WTC11 (cell line): Measurements from ENCODE around the gene SYDE2.

Source experiments
- MAX ChIP-seq: sonication (generic); formaldehyde crosslinking; IDR thresholded peaks from 2 replicates; pipeline ENCODE4 v1.8.0; 2022; ENCODE audit warnings: mild to moderate bottlenecking, missing genetic modification reagents
- ZNF121 ChIP-seq: sonication (generic); formaldehyde crosslinking; IDR thresholded peaks from 2 replicates; pipeline ENCODE4 v1.8.0; 2023; ENCODE audit warnings: missing genetic modification reagents

- TF ChIP-seq MAX = no peak
- TF ChIP-seq ZNF121 = no peak
Observed at GRCh38 chr1:85151446-85151845, 49.4 kb downstream of the SYDE2 start.
